GM18508 (cell line): ENCODE measurements around the gene SMIM1.

Experiments used
- ATAC-seq: cut with Tn5 transposase; IDR thresholded peaks from one replicate; pipeline ENCODE4 v1.9.1; 2021; ENCODE audit warnings: moderate number of reproducible peaks; ENCODE audit not compliant: insufficient read depth, unreplicated experiment

The SMIM1 gene

DNA sequence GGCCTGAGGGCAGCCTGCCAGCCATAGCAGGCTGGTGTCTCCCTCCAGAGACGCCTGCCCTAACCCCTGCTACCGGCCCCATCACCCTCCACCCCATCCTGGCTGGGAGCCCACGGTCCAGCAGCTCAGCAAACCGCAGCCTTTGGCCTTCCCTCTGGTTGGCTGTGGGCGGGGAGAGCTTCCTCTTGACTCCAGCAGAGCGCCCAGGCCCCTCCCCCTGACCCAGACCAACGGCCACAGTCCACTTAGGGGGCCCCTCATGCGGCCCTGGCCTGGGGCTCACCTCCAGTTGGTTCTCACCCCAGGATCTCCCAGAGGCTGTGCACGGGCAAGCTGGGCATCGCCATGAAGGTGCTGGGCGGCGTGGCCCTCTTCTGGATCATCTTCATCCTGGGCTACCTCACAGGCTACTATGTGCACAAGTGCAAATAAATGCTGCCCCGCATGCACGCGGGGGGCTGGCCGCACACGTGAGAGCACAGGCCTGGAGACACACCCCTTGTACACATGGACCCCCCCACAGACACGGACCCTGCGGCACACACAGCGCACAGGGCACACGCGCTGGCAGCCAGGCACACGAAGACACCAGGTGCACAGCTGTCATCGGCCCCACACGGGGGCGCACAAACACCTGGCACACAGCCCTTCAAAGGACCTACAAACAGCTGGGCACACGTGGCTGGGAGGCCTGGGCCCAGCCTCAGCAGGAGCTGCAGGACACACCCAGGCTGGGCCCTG lies 3.1 kb downstream of the SMIM1 start:
- ATAC-seq: no peak

DNA sequence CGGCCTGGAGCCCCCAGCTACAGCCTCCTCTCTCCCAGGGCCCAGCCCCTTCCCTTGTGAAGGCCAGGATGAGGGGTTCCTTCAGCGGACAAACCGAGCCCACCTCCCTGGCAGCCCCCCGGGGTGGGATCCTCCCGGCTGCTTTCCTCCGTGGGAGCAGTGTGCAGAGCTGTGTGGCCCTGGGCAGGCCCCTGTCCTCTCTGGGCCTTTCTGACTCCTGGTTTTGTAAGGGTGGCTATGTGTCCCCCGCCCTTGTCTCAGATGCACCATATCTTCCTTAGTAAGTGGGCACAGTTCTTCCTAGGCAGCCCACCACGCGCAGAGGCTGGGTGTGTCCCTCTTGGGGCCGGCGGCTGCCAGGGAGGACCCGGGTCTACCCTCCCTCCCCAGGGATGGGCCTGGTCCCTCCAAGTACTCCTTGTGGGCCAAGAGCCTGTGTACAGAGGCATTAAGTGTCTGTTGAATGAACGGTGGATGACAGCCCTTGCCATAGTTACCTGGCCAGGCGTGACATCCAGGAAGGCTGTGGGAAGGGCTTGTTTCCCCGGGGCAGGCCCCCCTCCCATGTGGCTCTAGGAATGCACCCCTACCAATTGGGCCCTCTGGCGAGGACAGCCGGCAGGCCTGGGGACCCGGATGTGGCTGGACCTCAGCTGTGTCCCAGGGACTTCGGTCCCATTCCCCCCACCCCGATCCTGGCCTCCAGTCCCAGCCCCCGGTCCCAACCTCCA lies 3.8 kb downstream of the SMIM1 start:
- no peak for ATAC-seq

DNA sequence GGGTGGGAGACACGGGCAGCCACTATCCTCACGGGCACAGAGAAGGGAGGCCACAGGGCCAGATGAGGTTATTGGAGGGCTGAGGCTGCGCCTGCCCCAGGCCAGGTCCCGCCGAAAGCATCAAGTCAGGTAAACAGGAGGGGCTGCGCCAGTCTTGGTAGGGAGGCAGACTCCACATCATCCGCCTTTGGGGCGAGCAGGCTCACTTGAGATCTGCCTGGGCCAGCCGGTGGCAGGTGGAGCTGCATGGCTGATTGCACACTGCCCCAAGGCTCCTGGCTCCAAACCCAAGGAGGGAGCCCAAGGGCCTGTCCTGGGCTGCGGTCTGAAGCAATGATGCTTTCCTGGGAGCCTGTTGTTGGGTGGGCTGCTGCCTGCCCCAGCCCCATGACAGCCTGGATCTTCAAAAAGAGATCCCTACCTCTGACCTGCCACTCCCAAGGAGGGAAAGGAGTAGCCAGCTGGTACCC lies 4.6 kb downstream of the SMIM1 start:
- ATAC-seq: no peak

DNA sequence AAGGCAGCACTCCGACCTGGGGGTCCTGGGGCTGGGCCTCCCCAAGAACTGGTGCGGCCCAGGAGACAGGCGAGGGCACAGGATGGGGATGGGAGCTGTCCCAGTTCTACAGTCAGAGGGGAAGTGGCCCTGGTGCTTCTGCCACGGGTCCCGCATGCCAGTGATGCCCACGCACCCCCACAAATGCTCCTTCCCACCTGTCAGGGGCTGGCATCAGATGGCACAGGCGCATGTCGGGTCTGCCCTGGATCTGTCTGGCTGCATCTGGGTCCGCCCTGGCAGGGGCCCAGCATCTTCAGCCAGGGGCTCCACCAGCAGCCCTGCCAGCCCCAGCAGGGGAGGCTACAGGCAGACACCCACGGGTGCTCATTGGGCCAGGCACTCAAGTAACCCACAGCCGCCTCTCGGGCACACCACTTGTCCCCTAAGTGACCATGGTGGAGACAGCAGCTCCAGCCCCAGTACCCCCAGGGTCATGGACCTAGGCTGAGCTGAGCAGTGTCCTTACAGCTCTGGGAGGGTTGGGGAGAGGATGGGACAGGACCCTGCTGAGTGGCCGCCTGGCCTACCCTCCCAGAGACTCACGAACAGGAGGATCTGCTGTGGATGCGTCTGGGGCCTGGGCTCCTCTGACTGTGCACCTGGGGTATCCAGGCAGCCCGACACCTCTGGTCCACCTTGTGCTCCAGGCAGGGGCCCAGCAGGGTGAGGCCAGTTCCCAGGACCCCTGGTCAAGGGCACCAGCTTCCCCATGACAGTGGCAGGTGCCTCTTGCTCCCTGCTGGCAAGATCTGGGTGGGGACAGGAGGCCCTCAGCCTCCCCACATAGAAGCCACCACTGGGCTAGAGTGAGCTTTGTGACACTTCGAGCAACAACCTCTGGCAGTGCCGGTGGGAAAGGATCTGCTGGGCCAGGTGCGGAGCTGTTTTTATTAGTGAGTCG lies 5.4 kb downstream of the SMIM1 start:
- ATAC-seq: no peak

DNA sequence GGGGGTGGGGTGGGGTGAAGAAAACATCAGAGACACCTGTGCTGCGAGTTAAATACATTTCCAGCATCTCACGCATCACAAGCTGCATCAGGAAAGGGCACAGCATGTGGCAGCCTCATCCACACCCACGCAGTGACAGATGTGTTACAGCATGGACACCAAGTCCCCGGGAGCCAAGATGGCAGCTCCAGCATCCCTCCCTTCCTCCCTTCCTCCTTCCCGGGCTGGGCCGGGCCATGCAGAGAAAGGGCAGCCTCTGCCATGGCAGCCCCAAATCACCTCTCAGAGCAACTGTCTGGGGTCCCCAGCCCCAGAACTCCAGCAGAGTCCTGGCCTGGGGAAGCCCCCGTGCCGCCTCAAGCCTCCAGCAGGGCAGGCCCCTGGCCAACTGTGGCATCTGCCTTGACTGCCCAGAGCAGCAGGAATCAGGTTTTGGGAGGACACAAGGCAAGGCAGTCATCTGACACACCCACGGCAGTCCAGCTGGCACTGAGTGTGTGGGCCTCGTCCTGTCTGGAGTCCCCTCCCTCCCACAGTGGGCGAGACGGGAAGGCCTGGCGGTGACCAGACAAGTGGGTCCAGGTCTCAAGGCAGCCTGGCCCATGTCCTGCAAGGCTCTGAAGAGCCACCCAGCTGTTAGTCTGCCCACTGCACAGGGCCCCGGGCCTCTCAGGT lies 6.2 kb downstream of the SMIM1 start:
- ATAC-seq: no peak

DNA sequence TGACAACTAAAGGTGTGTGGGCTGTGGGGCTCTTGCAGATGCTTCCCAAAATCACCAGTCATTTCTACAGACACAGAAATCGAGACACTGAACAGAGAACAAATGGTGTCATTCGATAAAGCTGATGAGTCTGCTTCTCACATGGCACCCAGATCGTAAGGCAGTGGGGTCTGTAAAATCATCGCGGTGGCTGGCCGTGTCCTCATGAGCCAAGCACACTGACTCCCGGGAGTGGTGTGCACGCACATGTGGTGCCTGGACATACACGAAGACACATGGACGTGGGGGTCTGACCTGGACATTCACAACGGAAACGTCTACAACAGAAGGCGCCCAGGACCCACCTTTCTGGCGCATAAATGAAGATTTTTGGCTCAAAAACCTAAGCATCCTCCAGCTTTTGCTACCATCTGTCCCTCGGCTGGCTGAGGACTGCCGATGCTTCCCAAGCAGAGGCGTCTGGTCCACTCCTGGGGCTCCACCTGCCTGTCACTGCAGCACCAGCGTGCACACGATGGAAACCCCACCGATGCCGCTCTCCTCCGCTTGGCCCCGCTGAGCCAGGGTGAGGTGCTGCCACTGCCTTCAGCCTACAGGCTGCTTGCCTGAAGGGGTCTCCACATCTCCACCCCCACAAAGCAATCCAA lies 6.8 kb downstream of the SMIM1 start:
- ATAC-seq: no peak

DNA sequence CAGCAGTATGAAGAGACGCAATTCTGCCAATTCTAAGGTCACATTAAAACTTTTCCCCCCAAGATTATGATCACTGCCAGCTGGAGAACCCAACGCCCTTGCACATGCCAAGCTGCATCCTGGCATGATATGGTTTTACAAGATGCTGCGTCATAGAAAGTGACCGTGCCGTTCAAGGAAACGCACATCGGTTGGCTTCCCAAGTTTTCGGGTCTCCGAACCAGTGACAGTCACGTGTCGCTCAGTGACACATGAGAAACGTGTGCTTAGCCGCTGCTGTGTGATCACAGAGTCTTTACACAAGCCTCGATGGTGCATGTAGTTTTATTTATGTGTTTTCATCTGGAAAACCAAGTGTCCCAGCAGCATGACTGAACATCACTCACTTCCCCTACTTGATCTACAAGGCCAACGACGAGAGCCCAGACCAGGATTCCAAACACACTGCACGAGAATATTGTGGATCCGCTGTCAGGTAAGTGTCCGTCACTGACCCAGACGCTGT lies 7.4 kb downstream of the SMIM1 start:
- no peak for ATAC-seq

DNA sequence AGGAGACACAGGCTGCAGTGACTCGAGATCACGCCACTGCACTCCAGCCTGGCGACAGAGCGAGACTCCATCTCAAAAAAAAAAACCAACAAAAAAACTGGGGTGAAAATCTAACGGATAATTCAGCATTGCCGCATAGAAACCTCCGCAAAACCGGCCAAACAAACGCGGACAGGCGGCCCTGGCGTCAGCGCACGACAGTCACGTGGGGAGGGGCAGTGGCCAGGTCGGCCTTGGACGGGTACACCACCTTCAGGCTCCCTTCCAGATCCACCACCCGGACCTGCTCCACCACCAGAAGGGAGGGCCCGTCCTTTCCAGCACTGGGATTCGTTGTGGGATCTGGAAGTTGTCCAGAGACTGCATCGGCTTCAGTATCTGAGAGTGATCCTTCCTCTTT lies 8.4 kb downstream of the SMIM1 start:
- no peak for ATAC-seq

DNA sequence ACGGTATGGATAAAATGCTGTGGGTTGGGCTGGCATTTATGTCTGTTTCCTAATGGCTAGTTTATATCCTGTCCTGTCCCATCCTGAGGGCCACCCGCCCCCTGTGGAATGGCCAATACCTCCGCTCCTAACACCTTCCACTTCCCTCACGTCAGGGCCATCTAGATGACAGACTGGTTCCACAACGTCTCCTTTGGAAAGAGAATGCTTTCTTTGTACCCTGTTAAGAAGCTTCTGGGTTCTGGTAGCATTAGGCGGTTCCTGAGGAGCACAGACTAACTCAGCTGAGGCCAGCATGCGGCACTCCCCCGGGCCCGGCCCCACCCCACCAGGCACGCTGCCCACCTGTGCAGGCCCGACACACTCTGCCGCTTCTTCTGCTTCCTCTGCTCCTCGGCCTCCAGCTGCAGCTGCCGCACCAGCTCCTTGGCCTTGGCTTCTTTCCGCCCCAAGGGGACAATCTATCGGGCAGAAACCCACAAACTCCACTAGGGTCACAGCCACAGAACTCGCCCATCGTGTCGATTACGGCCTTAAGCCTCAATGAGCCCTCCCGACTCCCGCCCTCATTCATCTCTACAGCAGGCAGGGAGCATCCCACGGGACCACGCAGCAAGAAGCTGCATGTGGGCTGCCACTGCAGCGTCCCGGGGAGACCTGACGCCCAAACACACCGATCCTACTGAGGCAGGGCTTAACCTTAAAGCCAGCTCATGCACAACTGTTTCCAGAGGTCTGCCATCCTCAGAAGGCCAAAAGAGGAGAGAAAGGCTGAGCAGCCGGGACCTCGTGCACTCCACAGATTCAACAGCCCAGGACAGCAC lies 11.3 kb downstream of the SMIM1 start:
- ATAC-seq: no peak

DNA sequence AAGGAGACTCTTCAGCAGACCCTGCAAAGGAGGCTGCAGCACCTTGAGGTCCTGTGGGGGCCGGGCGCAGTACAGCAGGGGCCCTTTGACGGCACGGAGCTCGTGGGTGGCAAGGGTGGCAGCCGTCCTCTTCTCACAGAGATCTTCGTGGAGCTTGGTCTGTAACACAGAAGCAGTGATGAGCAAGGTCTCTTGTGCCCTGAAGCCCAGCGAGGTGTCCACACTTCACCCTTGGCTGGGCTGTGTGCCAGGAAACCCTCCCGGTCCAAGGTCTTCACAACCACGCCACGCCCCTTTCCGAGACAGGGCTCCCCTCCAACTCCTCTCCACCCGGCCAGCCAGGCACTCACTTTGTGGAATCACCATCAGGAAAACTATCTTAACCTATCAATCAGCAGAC lies 12.5 kb downstream of the SMIM1 start:
- no peak for ATAC-seq

DNA sequence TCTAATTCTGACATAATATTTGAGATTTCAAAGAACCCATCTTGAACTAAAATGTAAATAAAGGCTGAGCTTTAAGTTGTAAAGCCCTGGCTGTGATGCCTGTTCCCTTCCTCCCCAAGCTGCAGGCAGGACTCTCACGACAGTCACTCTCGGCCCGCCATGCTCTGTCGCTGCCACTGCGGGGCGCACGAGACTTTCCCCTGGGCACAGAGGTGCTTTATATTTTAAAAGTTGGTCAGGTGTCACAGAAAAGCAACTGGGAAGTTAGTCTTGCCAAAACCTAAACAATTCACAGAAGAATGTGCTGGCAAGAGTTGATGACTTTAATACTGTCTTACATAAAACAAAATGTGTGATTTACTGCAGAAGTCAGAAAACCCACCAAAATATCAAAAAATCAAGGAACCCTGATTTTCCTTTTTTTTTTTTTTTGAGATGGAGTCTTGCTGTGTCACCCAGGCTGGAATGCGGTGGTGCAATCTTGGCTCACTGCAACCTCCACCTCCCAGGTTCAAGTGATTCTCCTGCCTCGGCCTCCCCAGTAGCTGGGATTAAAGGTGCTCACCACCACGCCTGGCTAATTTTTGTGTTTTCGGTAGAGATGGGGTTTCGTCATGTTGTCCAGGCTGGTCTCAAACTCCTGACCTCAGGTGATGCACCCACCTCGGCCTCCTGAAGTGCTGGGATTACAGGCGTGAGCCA lies 13.1 kb downstream of the SMIM1 start:
- ATAC-seq: no peak

DNA sequence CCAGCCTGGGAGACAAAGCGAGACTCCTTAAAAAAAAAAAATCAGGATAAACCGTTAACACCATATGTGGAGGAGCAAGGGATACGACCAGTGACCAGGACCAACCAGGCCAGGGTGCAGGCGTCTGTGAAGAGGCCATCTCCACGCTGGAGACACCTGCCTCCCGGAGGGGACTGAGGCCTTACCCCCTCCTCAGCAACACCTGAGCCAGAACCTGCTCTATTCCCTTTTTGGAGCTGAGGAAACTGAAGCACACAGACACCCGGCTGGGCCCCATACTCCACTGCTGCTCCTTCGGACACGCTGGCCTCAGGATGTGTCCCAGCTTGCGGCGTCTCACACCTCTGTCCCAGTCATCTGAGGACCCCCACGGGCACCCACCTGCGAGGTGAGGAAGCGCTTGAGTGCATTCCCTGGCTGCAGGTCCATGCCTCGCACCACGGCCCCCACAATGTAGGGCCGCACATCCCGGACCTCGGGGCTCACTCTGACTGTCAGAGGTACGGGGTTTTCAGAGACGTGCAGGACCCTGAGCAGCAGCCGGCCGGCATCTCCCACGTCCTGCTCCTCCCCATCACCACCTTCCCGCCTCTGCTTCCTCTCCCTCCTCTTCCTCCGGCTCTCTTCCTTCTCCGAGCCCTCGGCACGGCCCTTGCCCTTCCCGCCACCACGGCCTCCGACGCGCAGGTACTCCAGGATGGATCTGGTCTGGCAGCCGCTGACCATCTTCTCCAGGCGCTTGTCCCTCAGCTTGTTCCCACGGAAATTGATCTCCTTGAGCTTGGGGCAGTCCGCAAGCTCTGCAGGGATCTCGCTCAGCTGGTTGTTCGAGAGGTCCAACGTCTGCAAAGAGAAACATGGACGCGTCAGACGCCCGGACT lies 14.2 kb downstream of the SMIM1 start:
- ATAC-seq: no peak

DNA sequence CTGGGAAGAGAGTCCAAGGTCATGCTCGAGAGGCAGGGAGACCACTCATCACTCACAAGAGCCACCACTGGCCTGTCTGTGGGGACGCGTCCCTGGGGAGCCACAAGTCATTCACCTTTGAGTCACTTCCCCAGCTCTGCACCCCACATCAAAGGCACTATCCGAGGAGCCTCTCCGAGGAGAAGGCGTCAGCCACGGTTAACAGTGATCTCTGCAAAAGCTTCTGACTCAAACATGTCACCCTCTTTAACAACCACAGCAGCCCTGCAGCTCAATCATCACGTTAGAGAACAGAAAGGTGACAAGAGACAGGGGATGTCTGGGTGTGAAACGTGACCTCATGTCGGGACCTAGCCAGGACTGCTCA lies 14.8 kb downstream of the SMIM1 start:
- ATAC-seq: no peak

DNA sequence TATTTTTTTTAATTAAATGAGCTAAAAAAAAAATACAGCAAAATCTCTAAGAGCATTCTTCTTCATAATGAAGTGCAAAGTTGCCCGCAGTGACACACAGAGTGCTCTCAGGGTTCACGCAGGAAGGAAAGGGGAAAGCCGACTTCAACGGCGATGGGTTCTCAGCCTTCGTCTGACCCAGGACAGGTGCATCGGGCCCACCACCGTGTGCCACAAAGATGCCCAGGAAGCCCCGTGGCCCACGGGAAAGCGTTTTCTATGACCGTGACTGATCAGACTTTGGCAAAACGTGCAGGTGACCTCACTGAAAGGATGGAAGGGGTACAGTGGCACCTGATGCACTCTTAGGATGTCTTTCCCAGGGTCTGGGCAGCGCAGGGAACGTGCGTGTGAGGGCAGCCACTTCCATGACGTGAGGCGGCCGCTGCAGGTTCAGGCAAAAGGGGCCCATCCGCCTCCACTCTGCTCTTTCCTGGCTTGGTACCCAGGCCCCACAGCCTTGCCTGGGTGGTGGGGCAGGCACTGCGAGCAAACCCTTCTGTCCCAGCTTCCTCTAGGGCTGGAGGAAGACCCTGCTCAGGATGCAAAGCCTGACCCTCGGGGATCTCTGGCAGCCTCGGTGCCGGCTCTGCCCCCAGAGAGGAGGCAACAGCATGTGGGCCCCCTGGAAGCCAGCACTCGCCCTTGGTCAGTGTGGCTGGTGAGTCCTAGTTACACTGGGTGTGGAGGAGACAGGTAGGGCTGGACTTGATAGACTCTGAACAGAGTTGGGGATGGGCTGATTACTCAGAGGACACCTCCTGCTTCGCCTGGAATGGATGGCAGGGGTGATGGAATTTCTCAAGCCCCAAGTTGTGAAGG lies 15.4 kb downstream of the SMIM1 start:
- ATAC-seq: no peak

DNA sequence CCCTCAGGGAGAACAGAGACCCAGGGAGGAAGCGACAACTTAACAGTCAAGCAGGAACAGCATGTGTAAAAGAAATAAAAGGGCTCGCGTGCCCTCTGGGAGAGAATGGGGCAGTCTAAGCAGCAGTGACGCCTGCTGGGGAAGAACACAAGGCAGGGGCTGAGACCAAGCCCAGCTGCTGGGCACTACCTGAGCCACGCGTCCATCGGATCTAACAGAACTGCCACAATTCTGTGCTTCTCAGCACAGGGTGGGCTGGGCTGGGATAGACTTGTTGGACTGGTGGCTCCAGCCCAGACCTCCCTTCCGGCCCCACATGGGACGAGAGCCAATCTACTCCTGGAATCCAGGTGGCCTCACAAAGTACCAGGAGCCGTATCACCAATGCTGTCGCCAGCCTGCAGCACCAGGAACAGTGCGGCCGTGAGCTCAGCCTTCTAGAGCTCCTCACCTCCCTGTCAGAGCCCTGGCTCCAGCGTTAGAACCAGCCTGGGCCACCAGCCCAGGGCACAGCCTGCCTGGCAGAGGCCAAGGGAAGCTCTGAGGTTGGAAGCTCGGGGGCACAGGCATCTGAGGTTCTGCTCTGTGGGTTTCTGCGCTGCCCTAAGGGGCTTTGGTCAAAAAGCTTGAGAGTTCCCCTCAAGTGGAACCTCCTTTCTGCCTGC lies 16.3 kb downstream of the SMIM1 start:
- no peak for ATAC-seq
